ENCODE measurements around the gene TMEM186. TPM values are rescaled to one million over a fixed set of nuclear protein-coding genes. Genes with fewer than 3 reads are reported as not detected.

TMEM186 gene
- total RNA-seq, 1 donor from 2014 or later: 9.6 TPM

GRCh38 chr16:8773537-8773936, 23.9 kb downstream of the TMEM186 start:
- Mint-ChIP-seq H3K4me1 (ENCODE audit: low read depth, unreplicated experiment) (no peaks in the 10 kb centered on the region), H3K36me3 (ENCODE audit: low read depth, unreplicated experiment) (peaks cover 37% of the 10 kb centered on the region), H3K27me3 (ENCODE audit: low read depth, unreplicated experiment) (no peaks in the 10 kb centered on the region), H3K4me3 (ENCODE audit: unreplicated experiment) (no peak overlapping the region), H3K9me3 (ENCODE audit: unreplicated experiment) (no peaks in the 10 kb centered on the region), H3K27ac (ENCODE audit: unreplicated experiment) (no peak overlapping the region)
- Histone ChIP-seq H3K36me3 (ENCODE audit: insufficient read depth, low read length) (no peaks in the 10 kb centered on the region), H3K79me2 (ENCODE audit: insufficient read depth, low read length) (no peaks in the 10 kb centered on the region), H3K9ac (ENCODE audit: low read length) (no peak overlapping the region), H2AFZ (ENCODE audit: low read depth, low read length) (no peak overlapping the region), H3K4me1 (ENCODE audit: insufficient read depth, low read length) (no peaks in the 10 kb centered on the region), H3K27me3 (ENCODE audit: insufficient read depth, low read length) (no peaks in the 10 kb centered on the region), H3K4me2 (ENCODE audit: low read length) (no peak overlapping the region), H3K9me3 (ENCODE audit: insufficient read depth, low read depth, low read length) (no peaks in the 10 kb centered on the region), H3K27ac (ENCODE audit: low read depth, low read length) (no peak overlapping the region), H4K20me1 (ENCODE audit: insufficient read depth, low read length) (no peaks in the 10 kb centered on the region), H3K4me3 (ENCODE audit: insufficient read depth, low read depth, low read length) (no peak overlapping the region)
- FAIRE-seq (no peak), DNase-seq (ENCODE audit: low read depth) (no peak)
- TF ChIP-seq CTCF (IDR thresholded peaks at IDR 0.05; ENCODE audit: insufficient read depth, low read depth, low read length) (no peak), EZH2 (IDR thresholded peaks at IDR 0.05; ENCODE audit: insufficient read depth, low read length) (no peak)

- no peak for TF ChIP-seq EZH2 (IDR thresholded peaks at IDR 0.05; ENCODE audit: insufficient read depth, low read length)
- TF ChIP-seq CTCF (IDR thresholded peaks at IDR 0.05; ENCODE audit: insufficient read depth, low read depth, low read length): no peak
- no peaks in the 10 kb centered on the region for H3K27me3 ChIP-seq (ENCODE audit: insufficient read depth, low read length)
- no peaks in the 10 kb centered on the region for H3K4me1 ChIP-seq (ENCODE audit: insufficient read depth, low read length)
- H3K9ac ChIP-seq (ENCODE audit: low read length): no peak overlapping the region
- H3K9me3 Mint-ChIP-seq (ENCODE audit: unreplicated experiment): no peaks in the 10 kb centered on the region
- no peaks in the 10 kb centered on the region for H3K9me3 ChIP-seq (ENCODE audit: insufficient read depth, low read depth, low read length)
- no peaks in the 10 kb centered on the region for H3K27me3 Mint-ChIP-seq (ENCODE audit: low read depth, unreplicated experiment)
- H3K27ac Mint-ChIP-seq (ENCODE audit: unreplicated experiment): no peak overlapping the region
- no peak for FAIRE-seq
- H3K27ac ChIP-seq (ENCODE audit: low read depth, low read length): no peak overlapping the region
- no peak overlapping the region for H3K4me2 ChIP-seq (ENCODE audit: low read length)
- no peaks in the 10 kb centered on the region for H4K20me1 ChIP-seq (ENCODE audit: insufficient read depth, low read length)
- no peak overlapping the region for H2AFZ ChIP-seq (ENCODE audit: low read depth, low read length)
- no peak for DNase-seq (ENCODE audit: low read depth)
- no peaks in the 10 kb centered on the region for H3K4me1 Mint-ChIP-seq (ENCODE audit: low read depth, unreplicated experiment)
- peaks cover 17% of the 10 kb centered on the region for H3K36me3 Mint-ChIP-seq (ENCODE audit: low read depth, unreplicated experiment)
- no peak overlapping the region for H3K4me3 ChIP-seq (ENCODE audit: insufficient read depth, low read depth, low read length)
- no peaks in the 10 kb centered on the region for H3K79me2 ChIP-seq (ENCODE audit: insufficient read depth, low read length)
- no peak overlapping the region for H3K4me3 Mint-ChIP-seq (ENCODE audit: unreplicated experiment)
- no peaks in the 10 kb centered on the region for H3K36me3 ChIP-seq (ENCODE audit: insufficient read depth, low read length)
Observed at GRCh38 chr16:8768692-8769091, 28.7 kb downstream of the TMEM186 start.

GRCh38 chr16:8768283-8768682, 29.2 kb downstream of the TMEM186 start:
- Histone ChIP-seq H2AFZ (ENCODE audit: low read depth, low read length) (no peak overlapping the region), H3K4me1 (ENCODE audit: insufficient read depth, low read length) (no peaks in the 10 kb centered on the region), H3K4me3 (ENCODE audit: insufficient read depth, low read depth, low read length) (no peak overlapping the region), H3K79me2 (ENCODE audit: insufficient read depth, low read length) (no peaks in the 10 kb centered on the region), H4K20me1 (ENCODE audit: insufficient read depth, low read length) (no peaks in the 10 kb centered on the region), H3K9ac (ENCODE audit: low read length) (no peak overlapping the region), H3K4me2 (ENCODE audit: low read length) (no peak overlapping the region), H3K36me3 (ENCODE audit: insufficient read depth, low read length) (no peaks in the 10 kb centered on the region), H3K9me3 (ENCODE audit: insufficient read depth, low read depth, low read length) (no peaks in the 10 kb centered on the region), H3K27ac (ENCODE audit: low read depth, low read length) (no peak overlapping the region), H3K27me3 (ENCODE audit: insufficient read depth, low read length) (no peaks in the 10 kb centered on the region)
- DNase-seq (ENCODE audit: low read depth): no peak
- TF ChIP-seq CTCF (IDR thresholded peaks at IDR 0.05; ENCODE audit: insufficient read depth, low read depth, low read length) (no peak), EZH2 (IDR thresholded peaks at IDR 0.05; ENCODE audit: insufficient read depth, low read length) (no peak)
- no peak for FAIRE-seq
- H3K36me3 Mint-ChIP-seq (ENCODE audit: low read depth, unreplicated experiment): peaks cover 17% of the 10 kb centered on the region
- no peak overlapping the region for H3K27ac Mint-ChIP-seq (ENCODE audit: unreplicated experiment)
- H3K4me3 Mint-ChIP-seq (ENCODE audit: unreplicated experiment): no peak overlapping the region
- H3K4me1 Mint-ChIP-seq (ENCODE audit: low read depth, unreplicated experiment): no peaks in the 10 kb centered on the region
- H3K9me3 Mint-ChIP-seq (ENCODE audit: unreplicated experiment): no peaks in the 10 kb centered on the region
- H3K27me3 Mint-ChIP-seq (ENCODE audit: low read depth, unreplicated experiment): no peaks in the 10 kb centered on the region
